Middle frontal gyrus (tissue), 1 donor: ENCODE results near the gene TANC1.
"Not testable (repeated sequence)": the region's sequence is repeated elsewhere in the genome, so short reads cannot be mapped to it uniquely, and the experiment has no call there.

Experiments used
- DNase-seq: peaks from one replicate; pipeline ENCODE4 v3.0.0-alpha.2; 2015; ENCODE audit warnings: low spot score; ENCODE audit errors: extremely low spot score

The TANC1 gene

DNA sequence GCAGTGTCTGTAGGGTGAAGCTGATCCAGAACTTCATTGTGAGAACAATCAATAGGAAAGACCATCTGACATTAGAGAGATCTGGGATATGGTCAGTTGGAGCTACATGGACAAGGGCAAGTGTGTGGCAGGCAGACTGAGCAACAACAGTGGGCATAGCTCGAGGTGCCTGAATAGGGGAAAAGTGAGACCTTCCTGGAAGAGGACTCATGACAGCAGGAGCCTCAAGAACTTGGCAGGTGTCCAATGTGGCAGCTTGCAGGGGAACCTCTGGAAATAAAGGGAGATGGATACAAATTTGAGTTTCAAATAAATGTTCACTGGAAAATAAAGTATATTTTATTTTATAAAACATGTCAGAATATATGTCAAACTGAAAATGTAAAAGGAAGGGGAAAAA is 117.9 kb downstream of the TANC1 start:
- no peak for DNase-seq

DNA sequence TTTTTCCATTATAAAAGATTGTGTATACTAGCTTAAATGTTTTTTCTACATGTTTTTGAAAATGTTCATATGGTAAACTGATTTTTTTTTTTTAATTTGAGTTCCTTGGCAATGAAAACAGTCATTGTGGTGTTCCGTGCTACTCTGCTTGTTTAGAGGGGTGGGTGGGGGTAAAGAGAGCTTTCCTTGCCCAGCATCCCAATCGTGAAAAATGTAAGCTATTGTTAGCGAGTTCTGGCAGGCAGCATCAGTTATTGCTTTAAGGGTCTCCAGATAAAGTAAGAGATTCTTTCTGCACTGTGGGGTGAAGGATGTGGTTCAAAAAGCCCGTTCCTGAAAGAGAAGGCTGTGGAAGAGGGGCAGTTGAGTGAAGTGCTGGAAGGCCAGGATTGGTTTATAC is 118.4 kb downstream of the TANC1 start:
- DNase-seq = no peak

DNA sequence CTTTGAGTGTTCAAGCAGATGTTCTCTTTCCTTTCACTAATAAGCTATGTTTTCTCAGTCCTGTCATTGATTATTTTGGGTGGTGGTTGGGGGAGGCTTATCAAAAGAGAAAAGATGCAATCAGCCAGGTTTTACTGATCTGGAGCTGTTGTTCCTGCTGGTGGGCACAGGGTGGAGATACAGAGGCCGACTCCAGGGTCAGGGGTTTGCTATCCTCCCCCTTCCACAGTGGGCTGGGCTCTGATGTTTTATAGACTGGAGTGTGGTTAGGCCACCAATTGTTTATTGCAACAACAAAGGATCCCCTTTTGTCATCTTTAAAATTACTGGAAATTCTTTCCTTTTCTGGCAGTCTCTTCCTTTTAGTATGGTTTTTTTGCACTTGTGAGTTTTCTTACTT is 120.5 kb downstream of the TANC1 start:
- DNase-seq = no peak

DNA sequence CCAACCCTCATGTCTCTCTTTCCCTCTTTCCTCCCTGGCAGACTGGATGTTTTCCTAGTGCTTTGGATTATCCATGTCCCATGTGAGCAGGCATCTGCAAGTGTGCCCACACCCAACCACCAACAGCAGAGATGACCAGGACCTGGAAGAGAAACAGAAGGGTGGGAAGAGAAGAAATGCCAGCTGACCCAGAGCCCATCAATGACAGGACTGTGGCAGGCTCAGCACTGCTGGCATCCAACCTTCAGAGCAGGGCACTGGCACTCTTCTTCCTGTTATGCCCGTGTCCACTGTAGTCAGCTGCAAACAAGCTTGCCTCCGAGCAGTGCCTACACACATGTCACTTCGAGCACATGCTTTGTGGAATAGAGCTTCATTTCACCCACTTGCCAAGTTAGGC is 121.1 kb downstream of the TANC1 start:
- no peak for DNase-seq

DNA sequence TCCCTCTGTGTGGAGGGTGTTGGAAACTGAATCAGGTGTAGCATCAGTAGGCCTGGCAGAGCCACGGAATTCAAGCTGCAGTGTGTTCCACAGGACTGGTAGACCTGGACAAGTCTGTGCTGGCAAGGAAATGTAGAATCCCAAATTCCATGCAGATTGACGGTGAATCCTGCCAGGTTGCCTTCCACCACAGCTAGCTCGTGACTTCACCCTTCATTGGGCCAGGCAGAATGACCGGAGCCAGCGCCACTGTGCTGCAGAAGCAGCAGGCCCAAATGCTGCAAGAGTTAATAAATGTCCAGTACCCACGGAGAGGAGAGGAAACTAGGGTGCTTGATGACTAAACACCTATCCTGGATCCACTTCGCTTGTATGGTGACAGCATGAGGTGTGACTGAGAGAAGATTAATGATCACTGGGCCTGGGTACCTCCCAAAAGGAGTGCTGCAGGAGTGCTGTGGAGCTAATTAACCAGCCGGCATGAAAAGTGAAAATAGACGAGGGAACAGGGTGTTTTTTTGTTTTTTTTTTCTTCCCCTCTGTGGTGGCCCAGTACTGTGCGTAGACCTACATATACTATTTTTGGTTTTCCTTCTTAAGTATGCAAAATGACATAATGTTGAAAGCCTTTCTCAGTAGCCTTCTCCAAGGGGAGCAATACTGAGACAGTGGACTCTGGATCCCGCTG is 122.2 kb downstream of the TANC1 start:
- no peak for DNase-seq

DNA sequence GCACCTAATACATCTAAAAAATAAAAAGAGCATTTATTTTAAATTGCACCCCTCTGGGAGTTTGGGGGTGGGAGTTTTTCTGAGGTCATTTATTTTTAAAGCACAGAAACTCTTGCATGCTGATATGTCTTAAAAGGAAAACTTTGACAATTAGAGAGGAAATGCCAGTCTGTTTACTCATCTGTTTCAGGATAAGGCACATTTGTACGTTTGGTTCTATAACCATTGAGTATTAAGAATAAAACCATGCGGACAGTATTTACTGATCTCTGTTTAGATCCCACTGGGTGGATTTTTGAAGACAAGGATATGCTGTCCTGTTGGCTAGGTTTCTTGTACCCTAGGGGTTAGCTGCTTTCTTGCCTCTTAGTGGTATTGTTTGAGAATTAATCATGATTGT is 122.9 kb downstream of the TANC1 start:
- DNase-seq = no peak

DNA sequence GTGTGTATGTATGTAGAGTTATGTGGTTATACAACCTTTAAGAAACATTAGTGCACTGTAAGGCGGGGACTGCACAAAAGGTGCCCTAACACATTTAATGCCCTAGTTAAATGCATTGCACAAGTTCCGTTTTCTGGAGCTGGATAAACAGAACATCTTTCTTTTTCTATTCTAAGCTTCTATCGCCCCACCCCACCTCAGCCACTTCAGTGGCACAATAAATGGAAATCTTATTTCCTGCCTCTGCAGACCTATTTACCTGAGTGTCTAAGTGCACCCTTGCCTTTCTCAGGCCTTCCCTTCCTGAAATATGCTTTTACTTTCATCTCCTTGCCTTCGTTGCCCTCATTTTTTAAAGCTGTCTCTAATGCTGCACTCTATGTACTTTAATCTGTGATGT is 123.5 kb downstream of the TANC1 start:
- DNase-seq = no peak

DNA sequence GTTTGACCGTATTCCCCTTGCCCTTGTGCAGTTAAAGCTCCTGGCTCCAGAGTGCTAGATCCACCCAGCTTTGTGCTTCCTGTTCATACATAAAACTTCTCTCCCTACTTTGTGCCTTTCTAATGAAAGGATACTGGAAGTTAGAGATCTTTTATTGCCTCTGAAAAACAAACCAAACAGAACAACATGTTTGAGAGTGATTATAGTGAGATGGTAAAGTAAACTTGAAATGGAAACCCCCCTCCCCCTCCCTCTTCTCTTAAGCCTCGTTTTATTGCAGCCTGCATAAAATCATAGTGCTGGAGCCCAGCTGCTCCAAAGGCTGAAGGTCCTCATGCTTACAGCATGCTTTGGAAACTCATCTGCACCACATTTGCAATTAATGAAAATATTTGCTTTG is 125.1 kb downstream of the TANC1 start:
- no peak for DNase-seq

DNA sequence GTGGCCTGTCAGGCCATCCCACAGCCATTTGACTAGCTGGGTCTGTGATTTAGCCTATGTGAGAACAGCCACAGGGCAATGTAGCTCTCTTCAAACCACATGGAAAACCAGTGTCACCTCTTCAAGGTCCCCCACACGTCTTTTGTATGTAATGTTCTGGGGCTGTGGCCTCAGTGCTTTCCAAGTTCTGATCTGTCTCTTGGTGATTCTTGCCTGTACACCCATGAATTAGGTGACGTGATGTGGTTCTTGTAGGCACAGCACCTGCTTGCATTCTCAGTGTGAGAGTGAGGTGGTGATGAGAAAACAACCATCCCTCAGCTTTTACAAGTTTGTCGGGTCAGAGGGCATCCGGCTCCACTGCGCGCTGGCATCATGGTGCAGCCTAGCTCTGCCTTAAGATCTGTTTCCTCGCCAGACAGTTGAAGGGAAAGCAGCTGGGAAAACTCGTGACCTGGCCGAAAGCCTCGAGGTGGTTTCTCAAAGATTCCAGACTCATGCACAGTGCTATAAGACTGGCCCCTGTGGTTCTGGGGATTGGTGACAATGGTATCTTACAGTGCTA is 125.8 kb downstream of the TANC1 start:
- no peak for DNase-seq

DNA sequence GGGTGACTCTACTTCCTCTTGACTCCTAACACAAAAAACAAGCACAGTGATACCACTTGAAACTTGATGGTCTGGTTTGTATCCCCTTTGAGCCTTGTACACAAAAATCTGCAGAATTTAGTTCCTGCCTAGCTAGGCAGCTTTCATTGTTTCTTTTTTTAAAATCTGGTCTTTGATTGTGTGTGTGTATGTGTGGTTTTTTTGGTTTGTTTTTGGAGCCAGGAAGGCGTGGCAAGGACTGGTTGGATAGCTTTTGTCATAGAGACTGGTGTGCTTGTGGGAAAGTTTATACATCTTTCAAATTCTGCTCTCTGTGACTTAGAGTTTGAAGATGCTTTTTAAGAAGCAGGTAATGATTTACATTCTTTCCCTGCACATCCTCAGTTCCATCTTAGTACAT is 127.4 kb downstream of the TANC1 start:
- DNase-seq = no peak

DNA sequence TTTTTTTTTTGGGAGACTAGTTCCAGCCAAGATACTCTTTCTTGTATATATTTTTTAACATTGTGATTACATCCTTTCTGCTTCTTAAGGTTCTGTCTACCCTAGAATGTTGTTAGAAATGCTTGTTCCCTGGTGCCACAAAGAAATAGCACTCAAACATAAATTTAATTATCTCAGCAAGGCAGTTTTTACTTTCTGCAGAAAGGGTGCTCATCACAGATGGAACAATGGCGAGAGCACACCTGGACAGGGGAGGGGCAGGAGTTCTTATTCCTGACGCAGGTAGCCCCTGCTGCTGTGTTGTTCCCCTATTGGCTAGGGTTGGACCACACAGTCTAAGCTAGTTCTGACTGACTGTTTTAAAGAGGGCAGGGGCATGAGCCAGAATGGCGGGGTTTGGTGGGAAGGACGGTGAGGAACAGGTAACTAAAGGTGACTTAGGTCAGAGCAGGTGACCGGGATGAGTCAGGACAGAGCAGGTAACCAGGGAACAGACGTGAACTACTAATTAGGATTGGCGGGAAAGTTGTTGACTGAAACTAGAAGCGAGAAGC is 127.9 kb downstream of the TANC1 start:
- not testable (repeated sequence) for DNase-seq

DNA sequence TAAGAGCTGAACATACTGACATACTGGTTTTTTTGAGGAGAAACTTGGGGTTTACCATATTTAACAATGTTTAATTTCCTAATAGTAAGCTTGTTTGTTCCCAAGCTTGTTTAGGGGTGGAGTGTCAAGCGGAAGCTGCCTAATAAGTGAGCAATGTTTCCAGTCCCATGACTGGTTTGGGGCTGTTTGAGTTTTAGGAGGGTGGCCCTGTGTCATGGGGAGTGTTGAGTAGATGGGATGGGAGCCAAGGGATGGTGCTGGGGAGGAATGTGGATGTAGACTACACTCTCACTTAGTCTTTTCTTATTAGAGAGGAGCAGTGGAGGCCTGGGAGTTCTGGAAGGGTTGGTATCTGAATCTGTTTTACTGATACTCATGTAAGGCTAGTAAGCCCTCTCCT is 128.5 kb downstream of the TANC1 start:
- DNase-seq = no peak

DNA sequence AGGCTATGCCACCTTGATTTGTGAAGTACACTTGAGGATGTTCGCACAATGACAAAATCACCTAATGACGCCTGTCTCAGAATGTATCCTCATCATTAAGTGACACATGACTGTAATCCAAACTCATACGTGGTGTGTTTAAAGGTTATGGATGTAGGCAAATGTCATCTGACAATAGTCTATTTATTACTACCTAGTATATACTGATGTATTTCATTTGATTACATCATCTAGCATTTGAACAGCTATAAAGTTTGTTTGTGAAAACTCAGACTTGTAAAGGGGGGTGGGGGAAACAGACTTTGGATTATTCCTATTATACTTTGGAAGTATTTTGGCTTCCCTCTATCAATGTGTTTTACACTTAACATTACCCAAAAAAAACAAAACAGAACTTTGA is 129.9 kb downstream of the TANC1 start:
- DNase-seq = no peak

DNA sequence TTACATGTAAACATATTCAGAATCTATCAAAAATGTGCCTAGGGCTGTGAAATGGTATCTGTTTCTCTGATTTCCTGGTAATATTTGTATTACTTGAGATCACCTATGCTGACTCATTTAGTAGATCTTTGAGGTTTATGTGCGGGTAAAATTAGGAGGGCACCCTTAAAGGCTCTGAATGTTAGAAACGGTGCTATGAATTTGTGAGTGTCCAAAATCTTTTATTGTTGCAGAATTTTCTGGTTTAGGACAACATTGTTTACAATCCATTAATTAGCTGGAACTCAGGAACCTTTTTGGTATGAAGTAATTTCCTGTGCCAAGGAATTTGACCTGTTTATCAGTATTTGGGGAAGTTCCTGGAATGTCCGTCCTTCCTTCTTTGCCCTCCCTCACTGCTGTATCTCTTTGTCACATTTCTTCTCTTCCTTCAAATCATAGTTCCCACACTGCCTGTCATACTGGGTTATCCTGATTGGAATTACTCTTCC is 130.5 kb downstream of the TANC1 start:
- DNase-seq = no peak

DNA sequence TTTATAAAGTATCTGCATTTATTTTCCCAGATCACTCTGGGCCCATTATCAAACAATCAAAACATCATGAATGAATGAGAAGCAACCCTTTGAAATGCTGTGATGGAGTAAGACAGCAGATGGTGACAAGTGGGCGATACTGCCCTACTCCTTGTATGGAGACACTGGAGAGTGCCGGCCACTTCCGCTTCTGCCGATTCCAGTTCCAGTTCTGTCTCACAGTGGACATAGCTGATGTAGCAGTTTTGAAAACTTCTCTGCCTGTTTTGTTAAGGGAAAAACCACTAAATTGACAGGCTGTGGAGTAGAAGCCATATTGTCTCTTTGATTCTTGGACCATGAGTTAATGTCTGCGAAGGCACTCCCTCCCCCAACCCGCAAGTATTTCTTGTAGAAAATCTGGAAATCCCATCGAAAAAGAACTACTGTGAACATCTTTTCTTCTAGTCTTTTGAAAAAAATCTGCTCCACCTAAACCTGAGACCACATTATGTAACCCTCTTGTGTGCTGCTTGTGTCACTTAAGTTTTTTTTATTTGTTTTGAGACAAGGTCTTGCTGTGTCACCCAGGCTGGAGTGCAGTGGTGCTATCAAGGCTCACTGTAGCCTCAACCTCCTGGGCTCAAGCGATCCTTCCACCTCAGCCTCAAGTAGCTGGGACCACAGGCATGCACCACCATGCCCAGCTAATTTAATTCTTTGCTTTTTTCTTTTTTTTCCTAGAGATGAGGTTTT is 133.5 kb downstream of the TANC1 start:
- DNase-seq = no peak

DNA sequence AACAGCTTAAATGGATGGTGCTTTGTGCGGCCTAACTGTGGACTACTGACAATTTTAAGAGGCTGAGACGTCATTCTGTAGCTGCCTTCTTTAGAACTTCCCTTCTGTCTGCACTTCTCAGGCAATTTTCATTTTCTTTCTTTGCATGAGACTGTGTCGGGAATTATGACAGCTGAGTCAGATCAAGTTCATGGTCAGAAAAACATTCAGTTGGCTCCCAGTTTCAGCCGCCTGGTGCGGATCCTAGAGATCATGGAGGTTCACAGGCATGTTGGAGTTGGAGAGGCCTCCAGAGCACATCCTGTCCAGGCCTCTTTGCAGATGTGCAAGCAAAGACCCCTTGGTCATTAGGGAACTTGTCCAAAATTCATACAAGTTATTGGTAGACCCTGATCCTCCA is 135.0 kb downstream of the TANC1 start:
- DNase-seq = no peak

DNA sequence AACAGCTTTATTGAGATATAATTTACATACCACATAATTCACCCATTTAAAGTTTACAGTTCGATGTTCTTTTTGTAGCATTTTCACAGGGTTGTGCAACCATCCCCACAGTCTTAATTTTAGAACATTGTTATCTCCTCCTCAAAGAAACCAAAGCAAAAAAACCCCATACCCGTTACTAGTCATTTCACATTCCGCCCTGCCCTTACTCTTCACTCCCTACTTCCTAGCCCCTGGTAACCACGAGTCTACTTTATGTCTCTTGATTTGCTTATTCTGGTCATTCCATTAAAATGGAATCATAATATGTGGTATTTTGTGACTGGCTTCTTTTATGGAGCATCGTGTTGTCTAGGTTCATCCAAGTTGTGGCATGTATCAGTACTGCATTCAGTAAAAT is 137.7 kb downstream of the TANC1 start:
- DNase-seq = no peak

DNA sequence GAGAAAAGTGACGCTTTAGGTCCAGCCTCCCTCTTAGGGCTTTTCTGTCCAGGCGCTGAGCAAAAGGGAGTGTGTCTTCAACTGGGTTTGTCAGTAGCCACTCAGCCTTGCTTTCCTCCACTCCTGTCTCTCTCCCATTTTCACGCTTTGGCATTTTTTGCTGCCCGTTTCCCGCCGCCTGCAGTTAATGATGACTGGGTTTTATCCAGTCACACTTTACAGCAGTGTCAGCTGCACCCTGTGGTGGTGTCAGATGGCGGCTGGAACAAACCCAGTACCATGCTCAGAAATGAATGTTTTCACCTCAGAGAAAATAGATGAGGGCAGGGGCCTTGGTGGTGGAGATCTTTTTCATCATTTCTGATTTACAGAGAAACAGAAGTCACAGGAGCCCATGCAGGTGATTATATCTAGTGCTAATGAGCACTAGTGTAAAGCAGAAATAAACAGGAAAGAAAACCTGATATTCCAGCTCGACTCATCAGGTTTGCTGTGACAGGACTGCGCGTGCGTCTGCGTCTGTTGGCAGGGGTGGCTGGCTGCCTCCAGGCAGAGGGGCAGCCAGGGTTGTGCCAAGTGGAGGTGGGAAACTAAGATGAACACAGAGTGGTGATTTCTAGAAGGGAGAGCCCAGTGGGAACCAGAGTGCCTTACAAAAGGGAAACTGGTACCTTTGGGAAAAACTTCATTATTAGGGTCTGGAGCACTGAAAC is 139.9 kb downstream of the TANC1 start:
- no peak for DNase-seq

DNA sequence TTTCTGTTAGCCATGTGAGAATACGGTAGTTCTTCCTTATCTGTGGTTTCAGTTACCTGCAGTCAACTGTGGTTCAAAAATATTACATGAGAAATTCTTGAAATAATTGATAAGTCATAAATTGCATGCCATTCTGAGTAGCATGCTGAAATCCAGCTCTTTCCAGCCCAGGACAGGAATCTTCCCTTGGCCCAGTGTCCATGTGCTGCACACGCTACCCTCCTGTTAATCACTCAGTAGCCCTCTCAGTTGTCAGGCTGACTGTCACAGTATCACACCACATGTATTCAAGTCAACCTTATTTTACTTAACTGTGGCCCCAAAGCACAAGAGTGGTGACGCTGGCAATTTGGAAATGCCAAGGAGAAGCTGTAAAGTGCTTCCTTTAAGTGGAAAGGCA is 141.1 kb downstream of the TANC1 start:
- DNase-seq = no peak

DNA sequence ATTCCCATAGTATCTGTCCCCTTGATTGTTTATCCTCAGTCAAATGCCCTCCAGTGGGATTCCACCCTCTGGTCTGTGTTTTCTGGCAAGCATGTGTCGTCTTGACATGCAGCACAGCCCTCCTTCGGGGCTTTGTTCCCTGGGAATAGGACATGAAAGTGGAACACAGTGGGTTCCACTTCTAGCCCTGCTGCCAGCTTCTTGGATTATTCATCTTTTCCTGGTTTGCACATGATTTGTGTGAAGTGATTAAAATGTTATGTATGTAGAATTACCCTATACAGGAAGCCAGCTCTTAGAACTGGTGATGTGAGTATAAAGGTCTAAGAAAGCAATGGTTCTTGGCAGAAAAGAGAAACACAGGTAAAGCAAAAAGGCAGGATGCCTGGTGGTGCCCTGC is 142.3 kb downstream of the TANC1 start:
- no peak for DNase-seq

DNA sequence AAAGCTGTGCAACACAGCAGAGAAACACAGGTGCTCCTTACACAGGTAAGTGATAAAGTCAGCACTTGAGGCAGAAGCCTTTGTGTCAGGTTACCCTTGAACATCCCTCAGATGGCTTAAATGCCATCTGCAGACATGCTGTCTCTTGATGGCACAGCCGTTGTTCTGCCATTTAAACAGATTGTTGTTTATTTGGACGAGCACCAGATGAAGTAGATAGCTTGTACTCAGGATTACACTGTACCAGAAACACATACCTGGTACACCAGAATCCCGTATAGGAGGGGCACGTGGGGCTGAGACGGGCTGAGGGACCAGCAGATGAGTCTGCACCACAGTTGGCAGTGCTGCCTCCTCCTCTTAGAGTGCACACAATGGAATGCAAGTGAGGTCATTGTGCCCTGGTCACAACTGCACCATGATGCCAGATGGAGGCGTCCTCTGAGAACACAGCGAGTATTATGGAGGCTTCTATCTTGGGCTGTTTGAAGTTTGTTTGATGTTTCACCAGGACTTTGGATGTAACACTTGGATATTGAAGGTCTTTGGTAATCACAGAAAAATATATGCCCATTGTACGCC is 143.0 kb downstream of the TANC1 start:
- no peak for DNase-seq
